NCI-H2107 (cell line): ENCODE measurements around the gene KRT71.
A peak's percentile ranks its signal among the peaks of the same experiment; 100 is the strongest.
"Not testable (repeated sequence)": the region's sequence is repeated elsewhere in the genome, so short reads cannot be mapped to it uniquely, and the experiment has no call there.

Experiments
- DNase-seq: peaks from one replicate; lab custom pipeline; 2025; lab: John Stamatoyannopoulos, UW

KRT71 gene

DNA sequence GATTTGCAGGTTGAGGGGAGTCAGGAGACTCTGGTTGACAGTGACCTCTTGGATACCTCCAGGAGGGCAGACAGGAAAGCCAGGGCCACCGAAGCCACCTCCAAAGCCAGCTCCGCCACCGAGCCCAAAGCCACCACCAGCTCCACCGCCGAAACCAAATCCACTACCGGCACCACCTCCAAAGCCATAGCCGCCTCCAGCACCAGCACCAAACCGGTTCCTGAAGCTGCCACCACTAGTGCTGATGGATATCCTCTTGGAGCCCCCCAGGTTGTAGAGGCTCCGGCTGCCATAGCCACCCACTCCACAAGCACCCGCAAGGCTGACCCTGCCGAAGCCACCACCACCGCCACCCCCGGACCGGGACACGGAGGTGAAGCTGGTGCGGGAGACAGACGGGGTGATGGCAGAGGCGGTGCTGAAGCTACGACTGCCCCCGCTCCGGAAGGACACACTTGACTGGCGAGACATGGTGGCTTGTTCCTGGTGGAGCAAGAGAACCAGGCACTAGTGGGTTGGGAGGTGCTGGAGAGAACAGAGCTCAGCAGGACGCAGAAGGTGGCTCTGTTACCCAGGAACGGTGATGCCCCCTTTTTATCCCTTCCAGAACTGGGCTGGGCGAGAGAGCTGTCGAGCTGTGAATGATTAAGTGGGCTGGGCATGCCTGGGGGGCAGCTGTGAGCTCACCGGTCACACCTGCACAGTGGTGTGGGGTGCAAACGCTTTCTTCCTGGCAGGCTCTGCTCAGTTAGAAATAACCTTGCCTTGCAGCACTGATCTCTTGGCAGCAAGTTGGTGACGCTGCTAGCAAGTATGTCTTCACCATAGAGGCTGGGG, 32.9 kb downstream of the KRT71 start, which contains the start of gene KRT5:
Gene KRT5 (minus strand): TSS at position 569 of the 837 bp plus-strand sequence. CDS start 98 bp downstream, at position 471.
- no peak for DNase-seq

DNA sequence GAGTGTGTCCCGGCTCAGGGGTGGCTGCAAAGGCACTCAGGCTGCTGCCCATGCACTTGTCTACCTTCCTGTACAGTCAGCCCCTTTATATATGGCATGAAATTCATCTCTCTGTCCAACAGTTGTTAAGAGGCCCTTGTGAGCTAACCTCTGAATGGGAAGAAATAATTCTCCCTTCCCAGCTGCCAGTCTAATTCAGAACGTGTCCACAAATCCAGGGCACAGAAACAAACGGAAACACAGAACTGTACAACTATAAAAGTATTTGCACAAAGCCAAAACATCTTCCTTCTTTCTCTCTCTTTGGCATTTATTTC, 33.6 kb downstream of the KRT71 start:
- DNase-seq = no peak

DNA sequence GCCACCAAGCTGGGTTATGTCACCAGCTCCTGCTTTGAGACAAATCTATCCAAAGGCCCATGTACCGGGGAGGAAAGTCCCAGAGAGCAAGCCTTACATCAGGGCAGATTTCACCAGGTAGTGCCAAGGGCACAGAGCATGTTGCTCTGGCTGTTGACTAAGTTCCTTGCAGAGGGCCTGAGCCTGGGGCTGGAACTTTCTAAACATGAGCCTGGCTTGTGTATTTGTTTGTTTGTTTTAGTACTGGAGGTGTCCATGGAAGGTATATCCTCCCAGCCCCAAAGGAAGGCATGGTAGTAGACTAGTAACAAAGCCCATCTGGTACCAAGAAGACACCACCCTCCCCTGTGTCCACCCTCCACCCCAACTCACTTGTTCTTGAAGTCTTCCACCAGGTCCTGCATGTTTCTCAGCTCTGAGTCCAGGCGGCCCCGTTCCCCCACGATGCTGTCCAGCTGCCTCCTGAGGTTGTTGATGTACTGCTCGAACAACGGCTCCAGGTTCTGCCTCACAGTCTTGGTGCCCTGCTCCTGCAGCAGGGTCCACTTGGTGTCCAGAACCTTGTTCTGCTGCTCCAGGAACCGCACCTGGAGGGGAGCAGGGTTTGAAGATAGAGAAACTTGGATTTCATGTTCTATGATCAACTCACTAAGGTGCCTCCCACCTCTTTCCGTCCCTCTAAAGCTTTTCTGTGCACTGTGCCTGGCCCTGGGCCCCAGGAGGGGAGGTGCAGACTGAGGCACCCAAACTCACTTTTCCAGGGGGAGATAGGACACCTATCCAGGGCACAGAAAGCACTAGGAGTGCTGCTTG, 34.2 kb downstream of the KRT71 start:
- DNase-seq = no peak

DNA sequence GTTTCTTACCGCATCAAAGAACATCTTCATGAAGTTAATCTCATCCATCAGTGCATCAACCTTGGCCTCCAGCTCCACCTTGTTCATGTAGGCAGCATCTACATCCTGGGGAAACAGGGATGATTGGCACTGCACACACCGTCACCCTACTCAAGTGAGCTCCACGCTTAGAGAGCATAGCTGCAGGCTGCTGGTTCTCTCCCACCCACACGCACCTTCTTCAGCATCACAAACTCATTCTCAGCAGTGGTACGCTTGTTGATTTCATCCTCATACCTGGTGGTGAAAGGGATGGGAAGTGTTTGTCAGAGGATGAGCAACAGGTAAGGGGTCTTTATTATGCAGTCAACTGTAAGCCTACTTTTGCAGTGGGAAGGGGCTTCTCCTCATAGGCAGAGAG, 35.1 kb downstream of the KRT71 start:
- DNase-seq = no peak

DNA sequence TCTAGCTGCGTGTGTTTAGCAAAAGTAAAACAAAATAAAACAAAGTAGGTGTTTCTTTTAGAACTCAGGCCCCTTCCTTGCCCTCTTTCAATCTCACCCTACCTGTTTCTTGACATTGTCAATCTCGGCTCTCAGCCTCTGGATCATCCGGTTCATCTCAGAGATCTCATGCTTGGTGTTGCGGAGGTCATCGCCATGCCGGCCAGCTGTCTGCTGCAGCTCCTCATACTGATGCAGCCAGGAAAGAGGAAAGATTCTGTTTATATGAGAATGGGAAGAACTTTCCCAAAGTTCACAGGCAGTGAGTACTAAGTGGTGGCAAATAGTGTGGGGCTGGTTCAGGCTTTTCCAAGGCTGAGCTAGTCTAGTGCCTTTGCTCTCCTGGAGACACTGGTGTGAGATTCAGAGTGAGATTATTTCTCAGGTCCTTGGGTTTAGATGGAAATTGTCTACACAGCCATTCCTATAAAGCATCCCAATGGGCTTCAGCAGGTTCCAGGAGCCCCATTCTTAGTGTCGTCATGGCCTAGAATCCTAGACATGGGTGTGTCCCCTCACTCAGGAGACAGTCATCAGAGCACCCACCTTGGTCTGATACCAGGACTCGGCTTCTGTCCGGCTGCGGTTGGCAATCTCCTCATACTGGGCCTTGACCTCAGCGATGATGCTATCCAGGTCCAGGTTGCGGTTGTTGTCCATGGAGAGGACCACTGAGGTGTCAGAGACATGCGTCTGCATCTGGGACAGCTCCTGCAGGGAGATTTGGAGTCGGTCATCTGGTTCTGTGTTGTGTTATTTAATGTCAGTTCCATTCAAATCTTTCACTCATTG, 35.7 kb downstream of the KRT71 start:
- DNase-seq = no peak

DNA sequence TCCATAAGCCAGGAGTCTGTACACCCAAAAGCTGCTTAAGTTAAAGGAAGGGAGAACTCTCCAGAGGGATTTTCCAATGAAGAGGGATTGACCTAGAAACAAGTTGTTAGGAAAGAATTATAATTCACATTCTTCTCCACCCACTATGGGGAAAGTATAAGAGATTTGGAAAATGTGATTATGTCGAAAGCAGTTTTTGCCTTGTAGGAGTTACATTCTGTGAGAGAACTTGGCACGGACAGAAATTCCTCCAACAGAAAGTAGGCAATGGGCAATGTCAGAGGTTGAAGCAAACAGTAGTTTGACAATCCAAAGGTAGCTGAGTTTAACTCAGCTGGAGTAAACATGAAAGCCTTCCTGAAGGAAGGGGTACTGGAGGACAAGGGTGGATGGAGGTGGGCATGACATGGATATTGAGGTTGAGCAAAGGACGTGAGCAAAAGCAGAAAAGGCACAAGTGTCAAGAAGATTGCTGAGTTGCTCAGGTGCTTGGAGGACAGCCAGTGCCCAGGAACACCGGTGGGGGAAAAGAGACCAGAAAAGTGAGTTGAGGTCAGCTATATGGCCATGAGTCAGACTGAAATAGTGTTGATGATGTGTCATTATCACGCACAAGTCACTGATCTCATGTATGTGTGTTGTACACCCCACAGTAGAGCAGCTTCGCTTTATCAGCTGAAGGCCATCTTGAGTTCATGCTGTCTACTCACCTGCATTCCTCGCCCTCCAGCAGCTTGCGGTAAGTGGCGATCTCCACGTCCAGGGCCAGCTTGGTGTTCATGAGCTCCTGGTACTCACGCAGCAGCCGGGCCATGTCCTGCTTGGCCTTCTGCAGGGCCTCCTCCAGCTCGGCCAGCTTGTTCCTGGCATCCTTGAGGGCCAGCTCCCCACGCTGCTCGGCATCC, 36.8 kb downstream of the KRT71 start:
- DNase-seq = no peak

DNA sequence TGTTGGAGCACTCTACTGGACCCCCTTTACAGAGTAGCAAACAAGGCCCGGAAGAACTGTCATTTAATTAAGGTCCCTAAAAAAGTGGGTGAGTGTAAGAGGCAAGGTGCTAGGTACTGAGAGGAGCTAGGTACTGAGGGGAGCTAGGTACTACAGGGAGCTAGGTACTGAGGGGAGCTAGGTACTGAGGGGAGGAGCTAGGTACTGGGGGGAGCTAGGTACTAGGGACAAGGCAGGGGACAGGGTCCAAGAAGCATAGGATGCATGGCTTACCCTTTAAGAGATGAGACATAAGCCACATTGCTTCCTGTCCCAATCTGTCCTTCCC, 37.7 kb downstream of the KRT71 start:
- no peak for DNase-seq

DNA sequence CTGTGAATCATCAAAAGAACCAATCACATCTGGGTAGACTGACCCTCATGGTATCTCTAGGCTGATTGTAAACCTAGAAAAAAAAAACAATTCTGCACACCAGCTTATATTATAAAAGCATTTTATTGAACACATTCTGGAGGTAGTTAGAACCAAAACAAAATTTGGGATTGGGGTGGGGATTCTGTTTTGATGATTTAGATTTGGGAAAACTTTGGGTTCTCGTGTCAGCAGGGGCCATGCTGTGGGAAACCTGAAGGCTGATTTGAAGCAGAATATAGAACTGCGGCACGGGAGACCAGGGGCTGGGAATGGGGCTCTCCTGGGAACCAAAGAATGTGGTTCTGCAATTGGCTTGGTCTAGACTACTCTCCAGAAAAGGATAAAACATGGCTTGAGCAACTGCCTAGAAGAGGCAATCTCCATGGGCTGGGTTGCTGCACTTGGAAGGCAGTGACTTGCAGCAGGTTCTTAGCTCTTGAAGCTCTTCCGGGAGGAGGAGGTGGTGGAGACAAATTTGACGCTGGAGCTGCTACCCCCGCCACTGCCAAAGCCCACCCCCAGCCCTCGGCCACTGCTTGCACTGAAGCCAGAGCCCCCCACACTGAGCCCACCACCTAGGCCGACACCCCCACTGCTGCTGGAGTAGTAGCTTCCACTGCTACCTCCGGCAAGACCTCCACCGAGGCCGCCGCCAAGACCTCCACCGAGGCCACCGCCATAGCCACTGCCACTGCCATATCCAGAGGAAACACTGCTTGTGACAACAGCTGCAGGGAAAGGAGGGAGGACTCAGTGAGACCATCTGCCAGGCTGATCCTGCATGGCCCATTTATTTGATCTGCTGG, 38.2 kb downstream of the KRT71 start:
- no peak for DNase-seq

DNA sequence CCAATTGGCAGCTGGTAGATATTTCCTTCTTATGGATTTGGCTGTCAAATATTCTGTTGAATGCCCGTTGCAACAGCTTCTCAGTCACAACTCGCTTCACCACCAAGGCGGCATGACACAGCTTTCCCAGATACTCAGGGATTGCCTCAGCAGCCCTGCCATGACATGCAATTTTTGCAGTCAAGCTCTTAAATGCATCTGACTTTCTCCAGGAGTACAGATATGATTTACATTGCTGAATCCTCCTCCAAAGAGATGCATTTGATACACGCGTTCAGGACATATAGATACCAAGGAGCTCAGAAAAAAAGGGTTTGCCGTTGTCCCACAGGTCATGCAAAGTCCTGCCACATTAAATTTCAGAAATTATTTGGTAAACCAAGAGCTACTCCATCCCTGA, 39.2 kb downstream of the KRT71 start:
- DNase-seq = no peak

DNA sequence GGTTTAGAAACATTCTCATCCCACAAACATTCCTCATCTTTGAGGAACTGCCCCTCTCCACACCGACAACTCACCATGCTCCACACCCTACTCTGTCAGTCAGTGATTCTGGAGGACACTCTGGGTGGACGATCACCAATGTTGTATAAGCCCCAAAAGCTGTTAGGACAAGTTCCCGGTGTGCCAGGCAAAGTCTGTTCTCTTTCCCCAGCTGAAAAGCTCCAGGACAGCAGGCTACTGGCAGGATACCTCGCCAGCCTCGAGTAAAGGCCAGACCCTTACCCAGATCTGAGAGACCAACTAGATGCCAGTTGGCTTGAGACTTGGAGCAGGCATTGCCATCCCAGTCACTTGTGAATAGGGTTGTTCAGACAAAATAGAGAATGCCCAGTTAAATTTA, 44.7 kb downstream of the KRT71 start:
- DNase-seq = no peak

DNA sequence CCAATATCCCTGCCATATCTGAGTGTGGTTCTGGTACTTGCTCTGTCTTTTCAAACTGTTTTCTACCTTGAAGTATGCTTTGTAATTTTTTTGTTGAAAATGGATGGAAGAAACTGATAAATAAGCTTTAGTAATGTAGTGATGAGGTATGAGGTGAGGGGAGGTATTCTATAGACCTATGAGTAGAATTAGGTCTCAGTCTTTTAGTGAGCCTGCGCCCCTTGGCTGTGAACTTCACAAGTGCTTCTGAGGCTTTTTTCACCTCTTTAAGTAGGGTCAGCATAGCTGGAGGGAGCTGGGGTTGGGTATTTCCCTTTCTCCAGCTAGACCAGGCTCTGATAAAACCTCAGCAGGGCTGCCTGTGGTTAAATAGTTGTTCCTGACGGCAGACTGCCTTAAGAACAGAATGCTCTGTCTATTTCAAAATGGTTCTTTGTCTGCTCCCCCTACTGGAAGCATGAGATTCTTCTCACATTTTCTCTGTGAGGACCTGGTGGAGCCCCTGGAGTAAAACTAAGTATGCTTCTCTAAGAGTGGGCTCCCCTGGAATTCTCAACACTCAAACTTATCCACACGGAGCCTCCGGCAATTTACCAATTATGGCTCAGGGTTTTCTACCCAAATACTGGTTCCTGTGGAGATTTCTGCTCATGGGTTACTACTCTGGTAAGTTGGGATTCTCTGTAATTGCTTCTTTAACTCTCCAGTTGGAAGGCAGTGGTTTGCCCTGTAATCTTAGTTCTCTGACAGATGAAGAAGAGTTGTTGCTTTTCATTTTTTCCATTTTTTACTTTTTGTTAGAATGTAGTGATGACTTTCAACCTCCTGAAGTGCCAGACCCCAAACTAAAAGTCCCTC, 45.9 kb downstream of the KRT71 start:
- DNase-seq = peak; percentile 41

DNA sequence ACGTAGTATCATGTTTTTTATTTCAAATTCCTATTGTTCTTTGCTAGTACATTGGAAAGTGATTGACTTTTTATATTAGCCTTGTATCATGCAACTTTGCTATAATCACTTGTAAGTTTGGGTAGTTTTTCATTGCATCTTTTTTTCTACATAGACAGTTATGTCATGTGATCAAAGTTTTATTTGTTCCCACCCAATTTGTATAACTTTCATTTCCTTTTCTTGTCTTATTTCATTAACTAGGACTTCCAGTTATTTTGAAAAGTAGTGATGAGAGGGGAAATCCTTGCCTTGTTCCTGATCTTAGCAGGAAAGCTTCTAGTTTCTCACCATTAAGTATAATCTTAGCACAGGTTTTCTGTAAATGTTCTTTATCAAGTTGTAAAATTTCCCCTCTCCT, 50.1 kb downstream of the KRT71 start:
- DNase-seq = no peak

DNA sequence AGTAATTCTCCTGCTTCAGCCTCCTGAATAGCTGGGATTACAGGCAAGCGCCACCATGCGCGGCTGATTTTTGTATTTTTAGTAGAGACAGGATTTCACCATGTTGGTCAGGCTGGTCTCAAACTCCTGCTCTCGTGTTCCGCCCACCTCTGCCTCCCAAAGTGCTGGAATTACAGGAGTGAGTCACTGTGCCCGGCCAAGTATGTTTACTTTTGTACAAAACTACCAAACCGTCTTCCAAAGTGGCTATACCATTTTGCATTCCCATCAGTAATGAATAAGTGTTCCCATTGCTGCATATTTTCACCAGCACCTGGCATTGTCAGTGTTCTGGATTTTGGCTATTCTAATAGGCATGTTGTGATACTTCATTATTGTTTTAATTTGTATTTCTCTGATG, 51.5 kb downstream of the KRT71 start:
- DNase-seq = no peak

DNA sequence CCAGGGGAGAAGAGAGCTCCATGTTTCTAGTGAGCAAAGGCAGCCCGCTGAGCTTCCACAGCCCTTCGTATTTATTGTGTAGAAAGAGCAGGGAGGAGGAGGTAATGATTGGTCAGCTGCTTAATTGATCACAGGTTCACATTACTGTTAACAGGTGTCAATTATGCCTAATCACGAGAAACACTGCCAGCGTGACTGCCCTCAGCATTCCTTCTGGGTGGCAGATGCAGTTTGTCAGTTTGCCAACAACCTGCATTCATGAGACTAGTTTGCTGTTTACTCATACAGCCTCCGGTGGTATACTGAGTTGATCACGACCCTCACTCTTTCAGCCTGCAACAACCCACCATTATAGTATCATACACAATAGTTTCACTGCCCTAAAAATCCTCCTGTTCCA, 52.4 kb downstream of the KRT71 start:
- not testable (repeated sequence) for DNase-seq

DNA sequence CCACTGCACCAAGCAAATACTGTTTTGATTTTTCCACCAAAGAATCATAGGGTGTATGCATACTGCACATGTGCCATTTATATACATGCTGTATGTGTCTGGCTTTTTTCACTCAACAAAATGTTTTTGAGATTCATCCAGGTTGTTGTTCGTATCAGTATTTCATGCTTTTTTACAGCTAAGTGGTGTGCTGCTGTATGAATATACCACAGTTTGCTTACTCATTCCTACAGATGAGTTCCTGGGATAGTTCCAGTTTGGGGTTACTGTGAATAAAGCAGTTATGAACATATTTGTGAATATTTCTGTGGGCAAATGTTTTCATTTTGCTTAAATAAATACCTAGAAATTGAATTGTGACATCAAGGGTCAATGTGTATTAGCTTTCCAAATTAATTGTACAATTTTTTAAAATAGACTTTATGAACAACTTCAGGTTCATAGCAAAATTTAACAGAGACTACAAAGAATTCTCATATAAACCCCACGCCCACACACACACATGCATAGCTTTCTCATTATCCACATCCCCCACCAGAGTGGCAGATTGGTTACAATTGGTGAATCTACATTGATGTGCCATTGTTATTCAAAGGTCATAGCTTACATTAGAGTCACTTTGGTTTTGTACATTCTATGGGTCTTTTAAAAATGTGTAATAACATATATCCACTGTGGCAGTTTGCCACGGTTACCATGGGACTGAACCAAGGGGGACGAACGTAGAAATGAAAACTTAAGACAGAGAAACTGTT, 53.0 kb downstream of the KRT71 start:
- DNase-seq = no peak

DNA sequence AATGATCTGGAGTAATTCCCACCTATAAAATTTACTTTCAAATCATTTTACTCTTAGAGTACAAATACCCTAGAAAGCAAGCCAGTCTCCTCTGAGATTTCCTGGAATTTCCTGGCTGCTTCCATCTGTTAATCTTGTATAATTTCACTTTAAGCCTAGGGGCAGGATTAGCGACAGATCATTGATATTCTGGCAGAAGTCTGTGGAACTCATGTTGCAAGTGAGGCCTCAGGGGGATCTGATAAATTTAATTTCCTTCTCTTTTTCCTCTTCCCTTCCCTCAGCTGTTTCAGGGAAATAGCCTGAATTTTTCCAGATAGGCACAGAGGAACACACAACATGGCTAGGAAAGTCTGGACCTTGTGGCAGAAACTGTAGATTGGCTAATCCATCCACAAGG, 54.0 kb downstream of the KRT71 start:
- no peak for DNase-seq

DNA sequence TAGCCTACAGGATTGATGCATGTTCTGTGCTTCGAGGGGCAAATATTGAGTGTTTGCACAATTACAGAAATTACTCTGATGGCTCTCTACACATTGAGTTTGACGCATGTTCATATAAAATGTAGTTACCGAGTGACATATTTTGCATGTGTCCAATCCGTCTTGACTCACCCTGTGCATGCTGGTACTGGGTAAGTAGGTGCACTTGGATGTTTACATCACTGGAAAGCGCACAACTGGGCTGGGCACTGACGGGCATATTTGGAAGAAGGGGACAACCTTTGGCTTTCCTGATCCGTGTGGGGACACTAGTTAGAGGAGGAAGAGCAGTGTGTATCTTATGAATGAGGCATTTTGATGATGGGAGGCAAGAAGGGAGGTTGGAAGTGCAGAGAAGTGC, 55.0 kb downstream of the KRT71 start:
- DNase-seq = no peak

DNA sequence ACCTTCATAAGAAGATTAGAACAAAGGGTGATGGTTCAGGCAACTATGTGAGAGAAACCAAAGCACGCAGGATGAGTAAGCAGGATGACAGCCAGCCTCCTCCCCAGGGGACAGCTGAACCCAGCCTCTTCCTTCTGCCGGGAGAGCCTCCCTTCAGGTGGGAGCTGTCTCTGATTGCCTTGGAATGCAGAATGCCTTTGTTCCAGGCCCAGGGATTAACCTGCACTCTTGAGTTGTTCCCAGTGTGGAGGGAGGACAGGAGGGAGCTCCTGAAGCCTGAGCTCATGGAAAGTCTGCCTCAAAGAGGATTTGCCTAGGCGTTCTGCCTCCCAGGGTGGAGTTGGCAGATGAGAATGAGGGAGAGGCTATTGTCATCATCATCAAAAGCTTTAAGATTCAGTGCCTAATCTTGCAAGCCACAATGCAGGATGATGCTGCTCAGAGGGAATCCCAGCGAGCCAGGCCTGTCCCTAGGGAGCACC, 56.3 kb downstream of the KRT71 start:
- DNase-seq = no peak

DNA sequence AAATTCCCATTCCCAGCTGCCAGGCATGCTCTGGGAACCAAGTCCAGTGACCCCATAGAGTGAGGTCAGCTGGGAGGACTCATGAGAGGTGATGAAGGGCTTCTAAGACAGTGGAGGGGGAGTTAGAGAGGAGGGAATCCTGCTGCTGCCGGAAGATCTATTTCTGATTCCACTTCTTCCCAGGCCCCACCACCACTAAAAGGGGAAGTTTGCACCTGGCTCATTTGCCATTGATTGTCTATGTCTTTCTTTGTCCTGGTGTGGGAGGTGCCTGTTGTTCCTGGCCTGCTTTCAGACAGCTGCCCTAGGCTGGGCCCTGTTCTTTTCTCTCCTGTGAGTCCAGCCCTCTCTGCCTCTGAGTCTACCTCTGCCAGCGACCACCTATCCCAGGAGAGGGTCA, 56.9 kb downstream of the KRT71 start:
- peak; percentile 20 for DNase-seq
